Fibroblast of the aortic adventitia (primary cell): ENCODE measurements around the gene EMC6. TPM values are rescaled to one million over a fixed set of nuclear protein-coding genes. Genes with fewer than 3 reads are reported as not detected.

Experiments used
- DNase-seq: peaks from one replicate; pipeline ENCODE4 v3.0.0-alpha.2; 2010; ENCODE audit warnings: low read depth
- H3K4me3 ChIP-seq: 2 replicates; pipeline ENCODE4 v1.5.1; 2011; ENCODE audit warnings: low read depth, mild to moderate bottlenecking, control low read depth, low read length, moderate library complexity
- total RNA-seq: library from RNA; depleted of rRNA; stranded (reverse); fragments of >200 nt; gene quantifications from 2 replicates; pipeline ENCODE4 v1.2.3, GENCODE V29; 2012; ENCODE audit warnings: low replicate concordance
- TF ChIP-seq, protein P1 (sequence below): IDR thresholded peaks from 2 replicates; pipeline ENCODE4 v1.5.1; 2011; ENCODE audit warnings: mild to moderate bottlenecking, low read length, control low read depth, inconsistent platforms; ENCODE audit not compliant: insufficient read depth

Gene EMC6
- total RNA-seq, 1 donor = 17.9 TPM

DNA sequence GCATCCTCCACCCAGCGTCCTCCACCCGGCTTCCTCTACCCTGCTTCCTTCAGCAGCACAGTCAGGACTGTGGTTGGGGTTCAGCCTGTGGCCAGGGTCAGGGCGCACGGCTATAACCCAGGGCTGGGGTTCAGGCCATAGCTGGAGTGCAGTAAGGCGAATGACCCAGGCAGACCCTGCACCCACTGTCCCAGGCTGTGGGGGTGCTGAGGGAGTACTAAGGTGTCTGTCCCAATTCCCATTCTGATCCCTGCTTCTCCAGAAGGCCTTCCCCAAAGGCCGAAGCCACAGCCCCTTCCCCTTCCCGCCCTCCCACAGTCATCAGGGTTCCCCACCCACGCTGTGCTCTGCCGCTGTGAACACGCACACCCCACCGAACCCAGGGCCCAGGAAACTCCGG is 12.4 kb downstream of the EMC6 start:
- DNase-seq = no peak
- TF ChIP-seq, protein P1, sequence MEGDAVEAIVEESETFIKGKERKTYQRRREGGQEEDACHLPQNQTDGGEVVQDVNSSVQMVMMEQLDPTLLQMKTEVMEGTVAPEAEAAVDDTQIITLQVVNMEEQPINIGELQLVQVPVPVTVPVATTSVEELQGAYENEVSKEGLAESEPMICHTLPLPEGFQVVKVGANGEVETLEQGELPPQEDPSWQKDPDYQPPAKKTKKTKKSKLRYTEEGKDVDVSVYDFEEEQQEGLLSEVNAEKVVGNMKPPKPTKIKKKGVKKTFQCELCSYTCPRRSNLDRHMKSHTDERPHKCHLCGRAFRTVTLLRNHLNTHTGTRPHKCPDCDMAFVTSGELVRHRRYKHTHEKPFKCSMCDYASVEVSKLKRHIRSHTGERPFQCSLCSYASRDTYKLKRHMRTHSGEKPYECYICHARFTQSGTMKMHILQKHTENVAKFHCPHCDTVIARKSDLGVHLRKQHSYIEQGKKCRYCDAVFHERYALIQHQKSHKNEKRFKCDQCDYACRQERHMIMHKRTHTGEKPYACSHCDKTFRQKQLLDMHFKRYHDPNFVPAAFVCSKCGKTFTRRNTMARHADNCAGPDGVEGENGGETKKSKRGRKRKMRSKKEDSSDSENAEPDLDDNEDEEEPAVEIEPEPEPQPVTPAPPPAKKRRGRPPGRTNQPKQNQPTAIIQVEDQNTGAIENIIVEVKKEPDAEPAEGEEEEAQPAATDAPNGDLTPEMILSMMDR = no peak
- H3K4me3 ChIP-seq = no peak overlapping the region

DNA sequence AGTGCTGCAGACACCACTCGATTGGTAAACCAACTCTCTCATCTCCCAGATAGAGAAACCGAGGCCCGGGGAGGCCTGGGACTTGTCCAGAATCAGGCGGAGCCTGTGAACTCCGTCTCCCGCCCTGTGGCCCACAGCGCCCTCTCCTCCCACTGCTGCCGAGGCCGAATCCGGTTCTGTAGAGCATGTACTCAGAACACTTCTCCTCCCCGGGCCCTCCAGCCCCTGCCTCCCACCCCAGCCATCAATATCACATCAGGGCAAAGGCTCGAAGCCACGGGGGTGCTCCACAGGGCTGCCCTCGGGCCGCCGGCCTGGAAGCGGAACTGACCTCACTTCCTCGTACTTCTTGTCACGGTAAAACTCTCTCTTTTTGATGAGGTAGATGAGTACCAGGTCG is 13.0 kb downstream of the EMC6 start:
- DNase-seq = no peak
- no peak overlapping the region for H3K4me3 ChIP-seq
- TF ChIP-seq, protein P1 = no peak

DNA sequence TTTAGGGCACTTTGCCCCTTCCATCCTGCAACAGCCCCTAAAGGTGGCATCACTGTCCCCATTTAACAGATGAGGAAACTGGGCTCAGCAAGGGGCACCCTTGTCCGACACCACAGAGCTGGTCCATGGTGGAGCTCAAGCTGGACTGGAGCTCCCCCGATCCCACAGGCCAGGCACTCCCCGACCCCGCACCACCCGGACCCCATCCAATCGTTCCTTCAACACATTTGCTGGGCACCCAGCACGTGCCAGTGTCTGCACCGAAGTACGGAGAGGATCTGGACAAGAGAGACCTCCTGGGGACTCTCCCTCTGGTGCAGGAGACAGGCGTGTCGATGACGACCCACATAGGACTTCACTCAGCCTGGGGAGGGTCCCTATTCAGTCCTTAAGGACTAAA is 13.4 kb downstream of the EMC6 start:
- TF ChIP-seq, protein P1 = no peak
- no peak overlapping the region for H3K4me3 ChIP-seq
- DNase-seq = no peak

DNA sequence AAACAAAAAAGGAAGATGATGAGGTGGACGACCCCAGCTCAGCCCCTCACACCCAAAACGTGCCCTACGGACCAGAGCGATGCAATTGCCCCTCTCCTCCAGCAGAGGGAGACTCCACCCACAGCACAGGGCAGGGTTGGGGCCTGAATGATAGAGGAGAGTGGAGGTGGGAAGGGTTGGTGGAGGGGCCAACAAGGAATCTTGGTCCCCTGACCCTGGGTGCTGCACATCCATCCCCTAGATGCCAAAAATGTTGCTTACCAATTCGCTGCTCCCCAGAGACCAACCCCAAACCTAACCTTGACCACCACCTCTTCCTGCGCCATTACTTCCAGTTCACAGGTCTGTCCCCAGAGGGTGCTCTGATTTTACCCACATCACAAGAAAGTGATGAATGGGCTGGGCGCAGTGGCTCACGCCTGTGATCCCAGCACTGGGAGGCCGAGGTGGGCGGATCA is 14.5 kb downstream of the EMC6 start:
- DNase-seq = no peak
- no peak overlapping the region for H3K4me3 ChIP-seq
- TF ChIP-seq, protein P1 = peak; percentile 99

DNA sequence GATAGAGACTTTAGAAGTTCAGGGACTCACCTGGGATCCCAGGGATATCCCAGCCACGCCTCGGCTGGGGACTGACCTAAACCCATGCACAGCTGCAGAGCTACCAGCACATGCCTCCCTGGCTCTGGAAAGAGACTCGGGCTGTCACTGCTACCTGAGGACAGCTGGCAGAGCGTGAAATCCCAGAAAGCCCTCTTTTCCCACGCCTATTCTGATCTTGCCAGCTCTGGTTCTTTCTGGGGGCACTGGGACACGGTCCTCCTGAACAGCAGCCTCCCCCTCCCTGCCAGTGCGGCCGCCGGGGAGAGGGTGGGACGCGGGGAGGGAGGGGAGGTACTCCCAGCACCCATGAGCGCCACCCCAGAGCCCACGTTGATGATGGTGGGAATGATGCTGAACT is 16.6 kb downstream of the EMC6 start:
- H3K4me3 ChIP-seq = no peak overlapping the region
- DNase-seq = no peak
- TF ChIP-seq, protein P1 = no peak

DNA sequence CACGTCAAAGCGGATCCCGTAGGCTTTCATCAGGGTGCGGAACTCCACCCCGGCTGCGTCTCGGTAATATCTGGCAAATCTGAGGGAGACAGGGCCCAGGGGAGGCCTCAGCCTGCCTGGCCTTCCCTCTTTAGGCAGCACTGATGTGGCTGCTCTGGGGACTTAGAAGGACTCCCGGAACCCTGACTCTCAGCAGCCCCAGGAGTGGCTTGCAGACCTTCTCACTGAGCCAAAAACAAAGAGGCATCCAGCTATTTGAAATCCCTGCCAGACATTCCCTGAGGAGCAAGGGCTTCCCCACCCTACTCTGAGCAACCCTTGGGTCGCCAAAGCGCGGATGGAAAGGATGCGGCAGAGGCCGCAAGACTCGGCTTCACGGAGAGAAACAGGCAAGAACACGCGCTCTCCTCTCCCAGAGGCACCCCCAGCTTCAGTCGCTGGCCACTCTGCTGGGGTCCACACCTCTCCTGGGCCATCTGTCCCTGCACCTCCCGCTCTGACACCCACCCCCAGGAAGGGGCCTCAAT is 19.5 kb downstream of the EMC6 start:
- TF ChIP-seq, protein P1 = no peak
- no peak for DNase-seq

DNA sequence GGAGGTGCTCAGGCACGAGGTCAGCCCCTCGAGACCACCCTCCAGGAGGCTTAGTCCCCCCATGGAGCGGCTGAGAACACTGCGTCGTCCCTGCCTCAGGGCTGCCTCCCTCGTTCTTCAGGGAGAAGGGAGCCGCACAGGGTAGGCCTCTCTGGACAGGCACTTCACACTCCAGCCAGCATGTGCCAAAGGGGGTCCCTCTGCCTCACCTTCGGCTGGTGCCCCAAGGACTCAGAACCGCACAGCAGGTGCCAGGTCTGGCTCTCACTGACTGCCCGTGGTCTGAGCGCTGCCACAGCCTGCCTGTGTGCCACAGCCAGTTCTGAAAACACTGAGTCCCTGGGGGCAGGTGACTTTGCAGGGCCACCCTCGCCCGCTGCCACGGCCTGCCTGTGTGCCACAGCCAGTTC is 20.2 kb downstream of the EMC6 start:
- DNase-seq = no peak
- H3K4me3 ChIP-seq = no peak overlapping the region
- TF ChIP-seq, protein P1 = no peak

More for the DNA sequence above, 19.5 kb downstream of the EMC6 start:
- H3K4me3 ChIP-seq = no peak overlapping the region
